Myocyte (in vitro differentiated cells): ENCODE measurements around the gene AQP5. TPM values are rescaled to one million over a fixed set of nuclear protein-coding genes. Genes with fewer than 3 reads are reported as not detected.

Source experiments
- DNase-seq: peaks from one replicate; pipeline ENCODE4 v3.0.0-alpha.2; 2012; ENCODE audit warnings: low read depth
- total RNA-seq: library from RNA; depleted of rRNA; stranded (reverse); fragments of >200 nt; gene quantifications from 2 replicates; pipeline ENCODE4 v1.2.3, GENCODE V29; 2014

The AQP5 gene
- total RNA-seq, 1 donor from 2014 or later, result not detected

GRCh38 chr12:49932023-49932422 is 29.6 kb upstream of the AQP5 start:
- no peak for DNase-seq

GRCh38 chr12:49932533-49933130 is 29.0 kb upstream of the AQP5 start:
- no peak for DNase-seq

- DNase-seq, result peak; percentile 65
Measured at GRCh38 chr12:49933796-49934195, 27.9 kb upstream of the AQP5 start.

GRCh38 chr12:49934505-49934904 is 27.2 kb upstream of the AQP5 start:
- no peak for DNase-seq

GRCh38 chr12:49936925-49937324 is 24.7 kb upstream of the AQP5 start:
- DNase-seq, result no peak

GRCh38 chr12:49937639-49938300 is 23.9 kb upstream of the AQP5 start:
- peak; percentile 23 for DNase-seq

- DNase-seq, result no peak
Measured at GRCh38 chr12:49939307-49939706, 22.4 kb upstream of the AQP5 start.

GRCh38 chr12:49939707-49940106 is 22.0 kb upstream of the AQP5 start:
- DNase-seq, result no peak

- no peak for DNase-seq
Measured at GRCh38 chr12:49941556-49942511, 19.8 kb upstream of the AQP5 start.

- no peak for DNase-seq
Measured at GRCh38 chr12:49942512-49942893, 19.2 kb upstream of the AQP5 start.

GRCh38 chr12:49942921-49943624 is 18.6 kb upstream of the AQP5 start:
- no peak for DNase-seq

- no peak for DNase-seq
Measured at GRCh38 chr12:49943625-49943960, 18.1 kb upstream of the AQP5 start.

- DNase-seq, result no peak
Measured at GRCh38 chr12:49944046-49944445, 17.6 kb upstream of the AQP5 start.

GRCh38 chr12:49944718-49945117 is 17.0 kb upstream of the AQP5 start:
- DNase-seq, result no peak

- DNase-seq, result peak; percentile 81
Measured at GRCh38 chr12:49945394-49946080, 16.1 kb upstream of the AQP5 start.

- no peak for DNase-seq
Measured at GRCh38 chr12:49946086-49946485, 15.6 kb upstream of the AQP5 start.

GRCh38 chr12:49946497-49946896 is 15.2 kb upstream of the AQP5 start:
- no peak for DNase-seq

- no peak for DNase-seq
Measured at GRCh38 chr12:49947593-49948226, 14.0 kb upstream of the AQP5 start.

- DNase-seq, result no peak
Measured at GRCh38 chr12:49948866-49949845, 12.5 kb upstream of the AQP5 start.
